IPS-11a (cell line): ENCODE data around the gene PTPRJ.

Source experiments
- H3K4me3 ChIP-seq: one replicate; pipeline ENCODE4 v1.5.1; 2013; ENCODE audit warnings: low read depth, low read length, control low read depth

Gene PTPRJ

GRCh38 chr11:47994417-47994816, 14.1 kb downstream of the PTPRJ start:
- H3K4me3 ChIP-seq = no peak overlapping the region

- no peak overlapping the region for H3K4me3 ChIP-seq
Measured at GRCh38 chr11:47995360-47995769, 15.0 kb downstream of the PTPRJ start.

DNA sequence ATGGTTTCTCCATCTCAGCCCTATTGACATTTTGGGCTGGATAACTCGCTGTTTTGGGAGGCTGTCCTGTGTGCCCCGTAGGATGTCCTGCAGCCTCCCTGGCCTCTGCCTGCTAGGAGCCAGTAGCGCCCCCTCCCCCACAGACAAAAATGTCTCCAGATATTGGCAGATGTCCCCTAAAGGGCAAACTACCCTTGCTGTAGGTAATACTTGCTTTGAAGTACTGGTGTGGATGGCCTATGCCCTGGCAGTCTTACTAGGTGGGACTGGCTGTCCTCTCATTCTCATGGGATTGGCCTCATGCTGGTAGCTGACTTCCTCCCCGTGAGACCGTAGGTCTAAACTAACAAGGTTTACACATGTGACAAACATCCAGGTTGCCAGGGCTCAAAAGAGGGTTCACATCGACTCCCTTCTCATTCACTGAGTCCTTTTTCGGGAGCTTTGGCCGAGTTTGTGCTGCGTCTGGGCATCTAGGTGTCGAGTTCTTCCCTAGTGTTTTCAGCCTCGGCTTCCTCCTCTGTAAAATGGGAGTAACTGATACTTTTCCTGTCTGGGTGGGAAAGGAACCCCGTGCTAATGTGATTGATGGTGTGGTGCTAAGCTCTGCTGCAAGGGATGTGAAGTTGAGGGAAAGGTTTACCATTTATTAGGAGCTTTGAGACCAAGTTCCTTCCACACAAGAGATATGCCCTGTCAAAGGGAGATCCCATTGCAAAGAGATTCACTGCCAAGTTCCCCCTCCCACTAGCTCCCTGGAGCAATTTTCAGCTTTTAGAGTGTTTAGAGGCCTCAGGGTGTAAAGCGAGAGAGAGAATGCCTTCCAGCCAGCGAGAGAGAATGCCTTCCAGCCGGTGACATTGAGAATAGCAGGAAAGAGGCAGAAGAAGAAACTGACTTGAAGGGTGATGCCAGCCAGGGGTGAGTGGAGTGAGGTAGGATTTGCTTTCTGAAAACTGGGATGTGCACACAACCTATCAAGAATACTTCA, 17.0 kb downstream of the PTPRJ start:
- H3K4me3 ChIP-seq = no peak overlapping the region

DNA sequence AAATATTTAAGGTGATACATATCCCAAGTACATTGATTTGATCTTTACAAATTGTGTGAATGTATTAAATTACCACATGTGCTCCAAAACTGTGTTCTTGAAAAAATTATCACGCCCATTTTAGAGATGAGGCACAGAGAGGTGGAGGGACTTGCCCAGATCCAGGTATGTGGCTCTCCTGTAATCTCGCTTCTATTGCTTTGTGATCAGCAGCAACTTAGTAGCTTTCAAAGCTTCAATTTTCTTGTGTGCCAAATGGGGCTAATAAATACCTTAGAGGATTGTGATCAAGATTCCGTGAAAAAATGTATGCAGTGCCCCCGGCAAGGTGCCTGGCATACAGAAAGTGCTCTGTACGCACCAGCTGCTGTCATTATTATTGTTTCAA, 18.0 kb downstream of the PTPRJ start:
- H3K4me3 ChIP-seq = no peak overlapping the region

DNA sequence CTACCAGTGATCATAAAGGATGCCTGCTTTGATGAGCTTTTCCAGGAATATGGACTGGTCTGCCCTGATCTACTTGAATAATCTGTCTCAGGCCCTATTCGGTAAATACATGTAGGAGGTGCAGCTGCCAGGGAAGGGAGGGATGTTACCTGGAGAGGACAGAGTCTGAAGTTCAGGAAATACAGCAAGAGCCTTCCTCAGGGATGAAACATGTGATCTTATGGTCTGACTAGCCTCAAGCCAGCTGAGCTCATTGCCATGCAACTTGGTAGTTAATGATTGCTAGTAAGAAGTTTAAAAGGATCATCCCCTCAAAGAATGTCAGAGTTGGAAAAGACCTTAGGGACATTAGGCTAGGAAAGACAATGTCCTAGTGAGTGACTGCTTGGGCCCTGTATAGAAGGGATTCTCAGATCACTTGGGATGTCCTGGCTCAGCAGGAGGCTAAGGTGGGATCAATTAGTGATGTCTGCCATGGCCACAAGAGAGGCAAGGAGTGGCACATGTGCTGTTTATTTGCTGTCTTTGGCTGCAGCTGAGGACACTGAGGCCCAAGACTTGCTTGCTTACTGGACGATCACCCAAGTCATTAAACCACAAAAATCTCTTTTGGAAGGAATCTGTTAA, 18.5 kb downstream of the PTPRJ start:
- H3K4me3 ChIP-seq = no peak overlapping the region

DNA sequence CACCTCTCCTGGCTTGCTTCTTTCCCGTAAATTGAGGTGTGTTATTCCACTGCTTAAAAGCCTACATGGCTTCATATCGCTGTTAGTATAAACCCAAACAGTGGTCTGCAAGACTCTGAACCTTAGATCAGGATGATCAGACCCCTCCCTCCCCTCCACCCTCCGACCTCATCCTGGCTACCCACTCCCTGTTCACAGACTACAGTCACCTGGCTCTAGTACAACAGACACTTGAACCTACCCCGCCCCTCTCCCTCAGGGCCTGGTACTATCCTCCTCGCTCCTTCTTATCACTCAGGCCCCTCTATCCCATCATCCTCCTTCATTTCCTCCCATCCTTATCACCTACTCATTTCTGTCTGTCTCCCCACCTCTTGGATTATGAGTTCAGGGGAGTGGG, 20.1 kb downstream of the PTPRJ start:
- no peak overlapping the region for H3K4me3 ChIP-seq

GRCh38 chr11:48001438-48002021, 21.2 kb downstream of the PTPRJ start:
- H3K4me3 ChIP-seq = no peak overlapping the region

DNA sequence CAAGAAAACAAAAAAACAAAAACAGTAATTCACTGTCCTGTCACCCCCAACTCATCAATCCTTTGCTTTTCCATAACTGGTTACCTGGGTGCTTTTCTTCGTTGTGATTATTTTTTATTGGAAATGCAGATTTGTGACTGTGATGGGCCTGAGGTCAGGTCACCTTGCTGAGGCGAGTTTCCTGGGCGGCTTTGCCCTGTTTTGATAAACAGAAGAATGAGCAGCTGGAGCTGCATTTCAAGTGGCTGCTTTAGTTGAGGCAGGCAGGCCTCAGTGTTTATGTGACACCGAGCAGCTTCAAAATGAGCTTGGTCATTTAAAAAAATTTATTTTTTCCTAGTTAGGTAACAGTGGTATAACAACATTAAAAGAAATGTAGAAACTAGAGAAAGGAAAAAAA, 22.2 kb downstream of the PTPRJ start:
- H3K4me3 ChIP-seq = no peak overlapping the region

GRCh38 chr11:48003926-48004325, 23.6 kb downstream of the PTPRJ start:
- H3K4me3 ChIP-seq = no peak overlapping the region

GRCh38 chr11:48004456-48004855, 24.1 kb downstream of the PTPRJ start:
- no peak overlapping the region for H3K4me3 ChIP-seq

DNA sequence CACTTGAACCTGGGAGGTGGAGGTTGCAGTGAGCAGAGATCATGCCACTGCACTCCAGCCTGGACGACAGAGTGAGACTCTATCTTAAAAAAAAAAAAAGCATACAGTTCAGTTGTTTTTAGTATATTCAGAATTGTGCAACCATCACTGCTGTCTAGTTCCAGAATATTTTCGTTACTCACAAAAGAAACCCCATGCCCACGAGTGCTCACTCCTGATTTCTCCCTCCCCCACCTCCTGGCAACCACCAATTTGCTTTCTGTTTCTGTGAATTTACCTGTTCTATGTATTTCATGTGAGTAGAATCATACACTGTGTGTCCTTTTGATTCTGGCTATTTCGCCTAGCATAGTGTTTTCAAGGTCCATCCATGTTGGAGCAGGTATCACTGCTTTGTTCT, 24.8 kb downstream of the PTPRJ start:
- no peak overlapping the region for H3K4me3 ChIP-seq

DNA sequence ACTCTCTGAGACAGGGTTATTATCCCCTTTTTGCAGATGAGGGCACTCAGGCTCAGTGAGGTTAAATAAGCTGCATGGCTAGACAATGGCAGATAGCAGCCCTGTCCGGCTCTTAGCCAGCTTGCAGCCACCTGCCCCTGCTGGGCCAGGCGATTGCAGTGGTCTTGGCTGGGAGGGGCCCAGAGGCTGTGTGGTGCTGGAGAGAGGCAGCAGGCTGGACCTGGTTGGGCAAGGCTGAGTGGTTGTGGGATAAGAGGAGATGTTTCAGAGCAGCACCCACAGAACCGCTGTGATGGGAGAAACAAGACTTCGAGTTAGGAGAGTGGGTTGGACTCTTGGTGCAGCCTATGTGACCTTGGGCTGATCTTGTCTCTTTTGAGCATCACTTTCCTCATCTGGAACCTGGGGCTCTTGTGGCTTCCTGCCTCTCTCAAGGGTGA, 25.5 kb downstream of the PTPRJ start:
- no peak overlapping the region for H3K4me3 ChIP-seq

DNA sequence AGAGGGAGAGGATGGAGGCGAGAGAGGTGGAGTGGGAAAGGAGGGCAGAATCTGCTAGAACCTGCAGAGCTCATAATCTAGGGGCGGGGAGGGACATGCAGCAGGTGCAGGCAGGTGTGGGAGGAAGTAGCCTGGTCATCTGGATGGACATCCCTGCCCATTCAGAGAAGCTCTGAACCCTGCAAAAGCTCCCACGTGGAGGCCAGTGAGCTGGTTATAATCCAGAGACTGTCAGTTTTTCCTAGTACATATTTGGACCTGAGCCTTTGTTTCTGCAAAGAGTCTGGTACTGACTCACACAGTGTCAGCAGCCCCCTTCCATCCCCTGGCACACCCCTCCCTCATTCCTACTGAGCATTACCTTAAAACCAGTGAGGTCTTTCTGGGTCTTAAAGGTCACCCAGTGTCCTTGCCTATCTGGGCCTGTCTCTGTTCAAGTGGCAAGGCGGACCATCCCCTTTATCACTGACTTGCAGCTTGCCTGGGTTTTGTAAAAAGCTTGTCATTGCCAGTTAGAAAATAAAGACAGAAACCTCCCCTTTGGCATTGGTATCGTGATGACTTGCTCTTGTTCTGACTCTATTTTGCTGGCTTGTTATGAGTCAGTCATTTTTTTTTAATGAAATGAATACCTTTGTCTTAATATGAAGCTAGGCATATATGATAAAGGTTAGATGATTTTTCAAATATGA, 26.1 kb downstream of the PTPRJ start:
- H3K4me3 ChIP-seq = no peak overlapping the region

GRCh38 chr11:48007677-48008076, 27.3 kb downstream of the PTPRJ start:
- H3K4me3 ChIP-seq = no peak overlapping the region

DNA sequence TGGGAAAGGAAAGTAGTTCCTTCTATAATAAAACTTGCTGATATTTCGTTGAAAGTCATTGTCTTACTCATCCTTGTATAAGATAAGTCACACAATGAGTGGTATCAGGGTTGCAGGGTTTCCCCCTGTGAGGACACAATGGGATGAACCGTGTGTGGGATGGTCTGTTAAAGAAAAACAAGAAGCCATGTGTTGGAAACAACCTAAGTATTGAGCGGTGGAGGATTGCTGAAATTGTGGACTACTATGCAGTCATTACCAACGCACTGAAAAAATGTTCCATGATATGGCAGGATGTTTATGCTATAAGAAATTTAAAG, 28.6 kb downstream of the PTPRJ start:
- no peak overlapping the region for H3K4me3 ChIP-seq

DNA sequence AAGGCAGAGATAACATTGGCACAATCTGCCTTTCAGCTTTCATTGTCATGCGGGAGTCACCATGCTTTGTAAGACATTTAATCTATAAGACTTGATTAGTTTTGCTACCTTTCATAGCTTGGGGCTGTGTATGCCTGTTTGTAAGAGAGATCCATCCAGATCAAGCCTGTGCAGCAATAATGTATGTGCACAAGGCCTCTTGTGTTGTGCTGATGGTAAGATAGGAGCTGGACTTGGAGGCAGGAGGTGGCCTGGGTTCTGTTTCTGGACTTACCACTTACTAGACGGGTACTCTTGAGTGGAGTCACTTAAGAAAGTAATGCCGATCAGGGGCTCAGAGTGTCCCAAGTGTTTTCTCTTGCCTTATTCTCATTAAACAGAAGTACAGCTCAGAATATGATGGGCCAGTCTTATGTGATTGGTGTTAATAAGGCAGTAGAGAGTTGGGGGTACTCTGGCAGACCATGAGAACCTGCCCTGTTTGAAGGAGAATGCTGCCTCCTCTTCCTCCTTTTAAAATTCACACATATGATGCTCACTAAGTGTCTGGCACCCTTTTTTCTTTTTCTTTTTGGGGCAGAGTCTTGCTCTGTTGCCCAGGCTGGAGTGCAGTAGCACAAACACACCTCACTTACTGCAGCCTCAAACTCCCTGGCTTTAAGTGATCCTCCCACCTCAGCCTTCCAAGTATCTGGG, 30.9 kb downstream of the PTPRJ start:
- H3K4me3 ChIP-seq = no peak overlapping the region

DNA sequence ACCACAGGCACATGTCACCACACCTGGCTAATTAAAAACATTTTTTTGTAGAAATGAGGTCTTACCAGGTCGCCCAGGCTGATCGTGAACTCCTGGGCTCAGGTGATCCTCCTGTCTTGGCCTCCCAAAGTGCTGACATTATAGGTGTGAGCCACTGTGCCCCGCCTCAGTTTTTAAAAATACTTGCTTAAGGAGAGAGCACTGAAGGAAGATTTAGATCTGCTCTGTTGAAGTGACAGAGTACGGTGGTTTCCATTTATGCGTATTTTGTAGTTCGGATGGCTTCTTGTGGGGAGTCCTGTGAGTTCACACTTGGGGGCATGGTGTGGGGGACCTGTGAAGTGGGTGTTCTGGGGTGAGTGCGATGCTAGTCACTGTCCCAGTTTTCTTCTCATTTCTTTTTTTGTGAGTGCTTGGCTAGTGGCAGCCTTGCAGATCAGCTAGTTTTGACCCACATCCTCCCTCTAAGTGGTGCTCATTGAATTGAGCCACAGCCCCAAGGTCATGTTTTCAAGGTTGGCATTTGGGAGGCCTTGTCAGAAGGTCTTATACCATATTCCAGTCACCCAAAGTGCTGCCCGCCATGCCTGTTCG, 31.5 kb downstream of the PTPRJ start:
- H3K4me3 ChIP-seq = no peak overlapping the region

DNA sequence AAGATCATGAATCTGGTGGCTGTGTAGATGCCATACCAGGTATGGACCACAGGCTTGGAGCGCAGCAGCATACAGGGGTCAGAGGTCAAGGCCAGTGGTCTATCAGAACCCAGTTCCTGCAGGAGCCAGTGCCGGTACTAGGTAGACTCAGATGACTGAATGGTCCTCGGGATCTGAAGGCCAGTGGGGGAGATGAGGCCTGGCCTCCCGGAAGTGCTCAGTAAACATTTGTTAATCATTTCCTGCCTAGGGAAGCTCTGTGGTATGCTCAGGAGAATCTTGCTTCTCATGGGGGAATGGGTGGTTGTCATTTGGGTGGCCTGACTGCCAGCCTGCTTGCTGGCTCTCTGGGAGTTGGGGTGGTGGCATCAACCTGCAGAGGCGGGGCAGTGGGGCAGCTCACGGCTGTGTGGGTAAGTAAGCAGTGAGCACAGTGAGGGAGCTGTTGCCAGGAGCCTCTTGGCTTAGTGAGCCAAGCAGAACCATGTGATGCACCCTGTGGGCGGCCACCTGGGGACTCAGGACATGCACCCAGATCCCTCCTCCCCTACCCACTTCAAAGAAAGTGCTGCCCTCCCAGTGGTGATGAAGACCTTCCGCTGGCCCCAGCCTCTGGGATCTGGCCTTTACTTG, 33.0 kb downstream of the PTPRJ start:
- H3K4me3 ChIP-seq = no peak overlapping the region

GRCh38 chr11:48014917-48015316, 34.6 kb downstream of the PTPRJ start:
- H3K4me3 ChIP-seq = no peak overlapping the region
